Fibroblast of lung (primary cell): ENCODE data around the gene ARPIN.

Experiments
- EZH2 ChIP-seq: IDR thresholded peaks from 2 replicates; pipeline ENCODE4 v1.5.1; 2012; ENCODE audit warnings: low read length, control low read depth, mild to moderate bottlenecking; ENCODE audit errors: missing control alignments
- TF ChIP-seq, protein P1 (sequence below), 2 donors: IDR thresholded peaks in 1 of 2; conservative IDR thresholded peaks in 1 of 2; 1 replicate in 1 of 2; 2 replicates in 1 of 2; pipeline ENCODE4 v1.5.1; 2011 to 2012; ENCODE audit warnings: low read length in 2 of 2, control low read depth in 1 of 2, inconsistent platforms in 1 of 2, low read depth in 1 of 2, mild to moderate bottlenecking in 1 of 2

DNA sequence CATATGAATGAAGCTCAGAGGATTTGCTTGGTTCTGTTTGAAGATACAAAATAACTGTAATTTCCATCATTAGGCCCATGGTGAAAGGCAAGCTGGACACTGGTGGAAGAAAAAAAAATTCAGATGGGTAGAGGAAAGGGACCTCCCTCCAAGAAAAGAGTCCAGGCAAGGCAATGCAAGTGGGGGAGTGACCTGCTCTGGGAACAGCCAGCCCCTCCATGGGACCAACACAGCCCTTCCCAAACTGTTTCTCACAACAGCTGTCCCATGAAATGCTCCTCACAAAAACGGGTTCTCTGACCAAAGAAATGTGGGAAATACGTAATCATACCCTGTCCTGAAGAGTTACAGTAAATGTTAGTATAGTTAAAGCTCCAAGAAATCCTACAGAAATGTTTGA lies 14.6 kb downstream of the ARPIN start:
- TF ChIP-seq, protein P1, sequence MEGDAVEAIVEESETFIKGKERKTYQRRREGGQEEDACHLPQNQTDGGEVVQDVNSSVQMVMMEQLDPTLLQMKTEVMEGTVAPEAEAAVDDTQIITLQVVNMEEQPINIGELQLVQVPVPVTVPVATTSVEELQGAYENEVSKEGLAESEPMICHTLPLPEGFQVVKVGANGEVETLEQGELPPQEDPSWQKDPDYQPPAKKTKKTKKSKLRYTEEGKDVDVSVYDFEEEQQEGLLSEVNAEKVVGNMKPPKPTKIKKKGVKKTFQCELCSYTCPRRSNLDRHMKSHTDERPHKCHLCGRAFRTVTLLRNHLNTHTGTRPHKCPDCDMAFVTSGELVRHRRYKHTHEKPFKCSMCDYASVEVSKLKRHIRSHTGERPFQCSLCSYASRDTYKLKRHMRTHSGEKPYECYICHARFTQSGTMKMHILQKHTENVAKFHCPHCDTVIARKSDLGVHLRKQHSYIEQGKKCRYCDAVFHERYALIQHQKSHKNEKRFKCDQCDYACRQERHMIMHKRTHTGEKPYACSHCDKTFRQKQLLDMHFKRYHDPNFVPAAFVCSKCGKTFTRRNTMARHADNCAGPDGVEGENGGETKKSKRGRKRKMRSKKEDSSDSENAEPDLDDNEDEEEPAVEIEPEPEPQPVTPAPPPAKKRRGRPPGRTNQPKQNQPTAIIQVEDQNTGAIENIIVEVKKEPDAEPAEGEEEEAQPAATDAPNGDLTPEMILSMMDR (conservative IDR thresholded peaks at IDR 0.05 in 1 of 2, IDR thresholded peaks at IDR 0.05 in 1 of 2; ENCODE audit: low read depth in 1 of 2, low read length in 2 of 2): no peak
- TF ChIP-seq EZH2: no peak
